GM21447 (cell line): ENCODE data around the gene RAB31.

ENCODE experiments used
- ATAC-seq: cut with Tn5 transposase; IDR thresholded peaks from one replicate; pipeline ENCODE4 v1.9.1; 2021; ENCODE audit not compliant: unreplicated experiment

The RAB31 gene

GRCh38 chr18:9906481-9906880 is 198.4 kb downstream of the RAB31 start:
- ATAC-seq, result no peak

DNA sequence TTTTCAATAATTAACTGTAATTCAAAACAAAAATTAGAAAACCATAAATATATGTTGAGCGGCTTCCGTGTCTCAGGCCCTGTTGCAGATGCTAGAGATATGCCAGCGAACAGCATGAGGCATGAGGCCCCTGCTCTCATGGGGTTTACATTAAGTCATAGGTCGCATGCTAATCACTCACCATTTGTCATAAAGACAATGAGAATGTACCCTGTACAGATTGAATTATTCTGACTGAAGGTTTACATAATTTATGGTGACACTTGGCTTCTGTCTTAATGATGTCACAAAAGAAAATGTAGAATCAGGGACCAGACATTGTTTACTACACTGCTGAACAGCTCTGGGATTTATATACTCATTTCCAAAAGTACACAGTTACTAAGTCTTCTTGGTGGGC is 199.8 kb downstream of the RAB31 start:
- ATAC-seq, result no peak

DNA sequence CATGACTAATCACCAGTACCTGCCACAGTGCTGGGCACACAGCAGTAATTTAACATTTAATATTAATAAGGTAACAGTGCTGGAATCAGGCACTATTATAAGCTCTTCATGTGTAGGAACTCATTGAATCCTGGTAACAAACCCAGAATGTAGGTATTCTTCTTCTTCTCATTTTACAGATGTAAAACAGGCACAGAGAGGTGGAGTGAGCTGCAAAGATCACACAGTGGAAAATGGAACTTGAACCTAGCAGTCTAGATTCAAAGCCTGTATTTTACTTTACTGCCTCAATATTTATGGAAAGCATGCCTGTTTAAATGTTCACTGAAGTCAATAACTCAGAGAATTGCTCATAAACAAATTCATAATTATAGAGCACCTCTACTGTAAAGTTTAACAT is 202.0 kb downstream of the RAB31 start:
- ATAC-seq, result no peak

GRCh38 chr18:9910661-9911060 is 202.6 kb downstream of the RAB31 start:
- no peak for ATAC-seq

DNA sequence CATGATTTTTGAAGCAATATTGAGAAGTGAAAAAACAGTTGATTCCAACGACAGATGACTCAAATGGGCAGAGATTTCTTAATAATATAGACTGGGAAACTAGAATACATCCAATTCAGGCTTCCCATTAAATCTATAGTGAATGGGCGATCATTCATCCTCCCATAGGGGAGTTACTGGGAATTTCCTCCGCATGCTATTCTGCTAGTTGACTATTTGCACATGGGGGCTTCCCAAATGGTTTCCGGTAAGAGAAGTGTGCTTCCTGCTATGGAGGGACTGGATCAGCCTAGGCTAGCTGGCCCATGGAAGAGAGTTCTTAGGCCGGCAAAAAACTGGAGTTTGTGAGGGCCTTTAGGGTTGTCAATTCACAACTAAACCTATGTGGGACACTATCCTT is 203.1 kb downstream of the RAB31 start:
- no peak for ATAC-seq
